PFSK-1 (cell line): ENCODE data around the gene LSAMP.

ENCODE experiments used
- POLR2AphosphoS5 ChIP-seq: IDR thresholded peaks from 2 replicates; pipeline ENCODE4 v1.6.1; 2012; ENCODE audit warnings: low read depth, mild to moderate bottlenecking, control low read depth, low read length, moderate library complexity
- SIN3A ChIP-seq: IDR thresholded peaks from 2 replicates; pipeline ENCODE4 v1.6.1; 2012; ENCODE audit warnings: mild to moderate bottlenecking, low read length, moderate library complexity, borderline replicate concordance; ENCODE audit not compliant: insufficient read depth
- TAF1 ChIP-seq: IDR thresholded peaks from 2 replicates; pipeline ENCODE4 v1.6.1; 2012; ENCODE audit warnings: low read length, control low read depth, borderline replicate concordance; ENCODE audit not compliant: insufficient read depth
- TF ChIP-seq, protein P1 (sequence below), 2 experiments: IDR thresholded peaks; 2 replicates each; pipeline versions ENCODE4 v1.6.1 to v1.8.0; 2011 to 2012; ENCODE audit warnings: low read depth in 2 of 2, low read length in 2 of 2, control low read depth in 1 of 2, inconsistent platforms in 1 of 2, mild to moderate bottlenecking in 1 of 2, moderate library complexity in 1 of 2; ENCODE audit not compliant: insufficient read depth in 1 of 2

DNA sequence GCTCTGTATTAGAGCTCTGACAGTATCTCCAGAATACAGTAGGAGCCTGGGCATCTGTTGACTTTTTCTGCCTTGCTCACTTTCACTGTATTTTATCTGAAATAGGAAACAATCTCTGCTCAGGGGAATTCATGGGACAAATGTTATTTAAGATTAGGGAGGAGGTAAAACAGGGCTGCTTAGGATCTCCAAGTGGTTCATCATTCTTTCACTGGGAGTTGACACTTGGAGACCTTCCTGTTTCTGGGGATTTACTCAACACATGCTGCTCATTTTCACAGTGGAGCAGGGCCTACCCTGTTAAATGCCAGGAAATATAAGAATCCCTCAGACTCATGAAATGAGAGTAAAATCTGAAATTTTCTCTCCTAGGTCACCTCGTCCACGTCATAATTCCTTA is 636.5 kb downstream of the LSAMP start:
- TF ChIP-seq, protein P1, sequence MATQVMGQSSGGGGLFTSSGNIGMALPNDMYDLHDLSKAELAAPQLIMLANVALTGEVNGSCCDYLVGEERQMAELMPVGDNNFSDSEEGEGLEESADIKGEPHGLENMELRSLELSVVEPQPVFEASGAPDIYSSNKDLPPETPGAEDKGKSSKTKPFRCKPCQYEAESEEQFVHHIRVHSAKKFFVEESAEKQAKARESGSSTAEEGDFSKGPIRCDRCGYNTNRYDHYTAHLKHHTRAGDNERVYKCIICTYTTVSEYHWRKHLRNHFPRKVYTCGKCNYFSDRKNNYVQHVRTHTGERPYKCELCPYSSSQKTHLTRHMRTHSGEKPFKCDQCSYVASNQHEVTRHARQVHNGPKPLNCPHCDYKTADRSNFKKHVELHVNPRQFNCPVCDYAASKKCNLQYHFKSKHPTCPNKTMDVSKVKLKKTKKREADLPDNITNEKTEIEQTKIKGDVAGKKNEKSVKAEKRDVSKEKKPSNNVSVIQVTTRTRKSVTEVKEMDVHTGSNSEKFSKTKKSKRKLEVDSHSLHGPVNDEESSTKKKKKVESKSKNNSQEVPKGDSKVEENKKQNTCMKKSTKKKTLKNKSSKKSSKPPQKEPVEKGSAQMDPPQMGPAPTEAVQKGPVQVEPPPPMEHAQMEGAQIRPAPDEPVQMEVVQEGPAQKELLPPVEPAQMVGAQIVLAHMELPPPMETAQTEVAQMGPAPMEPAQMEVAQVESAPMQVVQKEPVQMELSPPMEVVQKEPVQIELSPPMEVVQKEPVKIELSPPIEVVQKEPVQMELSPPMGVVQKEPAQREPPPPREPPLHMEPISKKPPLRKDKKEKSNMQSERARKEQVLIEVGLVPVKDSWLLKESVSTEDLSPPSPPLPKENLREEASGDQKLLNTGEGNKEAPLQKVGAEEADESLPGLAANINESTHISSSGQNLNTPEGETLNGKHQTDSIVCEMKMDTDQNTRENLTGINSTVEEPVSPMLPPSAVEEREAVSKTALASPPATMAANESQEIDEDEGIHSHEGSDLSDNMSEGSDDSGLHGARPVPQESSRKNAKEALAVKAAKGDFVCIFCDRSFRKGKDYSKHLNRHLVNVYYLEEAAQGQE (IDR thresholded peaks at IDR 0.05; ENCODE audit: insufficient read depth in 1 of 2, low read depth in 2 of 2, low read length in 2 of 2), result no peak
- TF ChIP-seq POLR2AphosphoS5, result no peak
- no peak for TF ChIP-seq SIN3A
- TF ChIP-seq TAF1, result no peak
